NK-92 treated with Interleukin-12 subunit alpha and Interleukin-12 subunit beta, amount 100 ng/mL, for 24 hours (cell line): ENCODE data around the gene PKD1.
A peak's percentile ranks its signal among the peaks of the same experiment; 100 is the strongest.

ENCODE experiments used
- DNase-seq: peaks from one replicate; lab custom pipeline; 2025; lab: John Stamatoyannopoulos, UW

Gene PKD1

DNA sequence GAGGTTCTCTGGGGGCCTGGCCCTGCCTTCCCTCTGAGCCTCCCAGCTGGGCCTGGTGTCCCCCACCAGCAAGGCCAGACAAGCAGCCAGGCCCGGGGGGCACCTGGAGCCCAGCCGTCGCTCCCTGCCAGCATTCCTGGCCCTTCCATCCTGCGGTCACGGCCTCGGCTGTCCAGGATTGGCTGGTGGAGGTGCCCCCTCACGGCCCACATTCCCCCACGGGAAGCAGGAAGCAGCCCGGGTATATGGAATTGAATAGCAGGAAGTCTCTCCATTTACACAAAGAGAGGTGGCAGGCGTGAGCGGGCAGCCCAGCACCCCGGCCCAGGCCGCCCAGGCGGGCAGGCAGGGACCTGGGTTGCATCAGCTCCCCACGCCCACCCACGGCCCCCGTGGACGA, 34.4 kb upstream of the PKD1 start:
- DNase-seq: no peak

- no peak for DNase-seq
These were observed 31.5 kb upstream of the PKD1 start for GRCh38 chr16:2167068-2167638.

DNA sequence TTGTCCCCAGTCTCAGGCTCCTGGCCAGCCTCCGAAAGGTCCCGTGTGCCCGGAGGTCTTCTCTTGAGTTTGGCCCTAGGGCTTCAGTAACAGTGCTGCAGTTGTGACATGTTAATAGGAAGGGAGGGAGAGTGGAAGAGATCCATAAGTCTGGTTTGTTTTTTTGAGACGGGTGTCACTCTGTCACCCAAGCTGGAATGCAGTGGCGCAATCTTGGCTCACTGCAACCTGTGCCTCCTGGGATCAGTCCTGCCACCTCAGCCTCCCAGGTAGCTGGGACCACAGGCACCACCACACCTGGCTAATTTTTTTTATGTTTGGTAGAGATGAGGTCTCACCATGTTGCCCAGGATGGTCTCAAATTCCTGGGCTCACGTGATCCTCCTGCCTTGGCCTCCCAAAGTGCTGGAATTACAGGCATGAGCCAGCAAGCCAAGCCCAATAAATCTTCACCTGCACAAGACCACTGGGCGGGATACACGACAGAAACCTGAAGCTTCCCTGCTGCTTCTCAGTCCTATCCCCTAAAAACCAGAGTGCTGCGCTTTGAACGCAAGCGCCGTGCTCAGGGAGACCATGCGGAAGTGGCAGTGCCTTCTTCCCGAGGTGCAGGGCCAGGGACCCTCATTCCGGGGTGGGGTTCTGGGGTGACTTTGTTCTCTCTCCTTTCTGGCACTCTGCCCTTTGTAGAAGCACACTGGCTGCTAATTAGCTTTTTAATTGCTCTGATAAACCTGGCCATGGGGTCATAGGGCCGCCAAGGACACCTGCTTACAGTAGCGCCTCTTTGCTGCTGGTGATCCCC, 30.8 kb upstream of the PKD1 start:
- DNase-seq: no peak

GRCh38 chr16:2165861-2166260, 30.2 kb upstream of the PKD1 start:
- DNase-seq: no peak

GRCh38 chr16:2163211-2163881, 27.6 kb upstream of the PKD1 start:
- DNase-seq: no peak

- no peak for DNase-seq
These were observed 27.0 kb upstream of the PKD1 start for GRCh38 chr16:2162676-2163118.

DNA sequence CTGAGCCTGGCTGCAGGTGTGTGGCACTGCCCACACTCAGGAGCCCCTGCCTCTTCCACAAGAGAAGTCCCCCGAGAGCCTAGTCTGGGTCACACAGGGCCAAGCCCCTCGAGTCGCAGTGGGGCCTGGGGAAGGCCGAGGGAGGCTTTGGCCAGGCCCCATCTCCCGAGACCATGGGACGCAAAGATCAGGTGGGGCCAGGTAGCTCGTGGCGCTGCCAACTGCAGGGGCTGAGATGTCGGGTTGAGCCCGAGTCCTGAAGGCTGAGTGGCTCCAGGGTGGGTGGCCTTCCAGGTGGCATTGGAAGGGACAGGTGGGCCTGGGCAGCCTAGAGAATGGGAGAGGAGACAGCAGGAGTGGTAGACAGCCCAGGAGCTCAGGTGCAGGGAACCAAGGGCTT, 26.2 kb upstream of the PKD1 start:
- no peak for DNase-seq

DNA sequence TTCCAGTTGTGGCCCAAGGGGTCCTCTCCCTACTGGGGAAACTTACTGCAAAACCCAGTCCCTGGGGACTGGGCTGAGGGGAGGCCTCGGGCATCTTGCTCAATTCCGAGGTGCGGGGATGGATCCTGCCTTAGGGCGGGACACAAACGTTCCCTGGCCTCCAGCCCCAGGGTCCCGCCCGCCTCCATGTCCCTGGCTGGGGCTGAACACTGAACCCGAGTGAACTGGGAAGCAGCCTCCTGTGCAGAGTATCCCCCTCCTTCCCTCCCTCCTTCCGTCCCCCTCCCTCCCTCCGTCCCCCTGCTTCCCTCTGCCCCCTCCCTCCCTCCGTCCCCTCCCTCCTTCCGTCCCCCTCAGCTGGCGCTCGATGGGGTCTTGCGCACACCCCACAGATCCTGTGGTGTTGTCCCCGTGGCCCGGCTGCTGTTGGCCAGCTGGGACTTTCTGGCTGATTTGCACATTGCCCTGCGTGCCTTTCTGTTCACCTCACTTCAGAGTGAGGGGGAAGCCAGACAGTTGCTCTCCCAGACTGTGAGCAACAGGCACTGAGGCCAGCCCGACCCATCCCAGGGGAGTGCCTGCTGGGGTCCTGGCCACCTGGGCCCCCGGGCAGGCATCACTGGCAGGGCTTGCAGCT, 25.3 kb upstream of the PKD1 start:
- DNase-seq: no peak

GRCh38 chr16:2159175-2159838, 23.6 kb upstream of the PKD1 start:
- DNase-seq: no peak

GRCh38 chr16:2158262-2158638, 22.6 kb upstream of the PKD1 start:
- DNase-seq: no peak

- DNase-seq: no peak
These were observed 22.0 kb upstream of the PKD1 start for GRCh38 chr16:2157480-2158261.

DNA sequence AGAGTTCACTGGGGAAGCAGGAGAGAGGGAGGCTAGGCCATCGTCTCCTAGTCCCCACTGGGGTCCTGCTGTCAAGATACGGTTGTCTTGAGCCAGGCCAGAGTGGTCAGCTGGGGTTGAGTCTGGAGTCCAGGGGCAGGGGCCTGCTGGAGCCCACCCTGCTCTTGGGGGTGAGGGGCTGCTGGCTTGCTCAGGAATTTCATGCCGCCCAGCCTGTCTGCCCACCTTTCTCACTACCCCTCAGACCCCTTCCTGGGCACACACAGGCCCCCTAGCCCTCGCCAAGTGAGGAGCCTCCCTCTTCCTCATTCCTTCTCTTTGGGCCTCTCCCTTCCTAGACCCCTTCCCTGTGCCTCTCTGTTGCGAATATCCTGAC, 21.1 kb upstream of the PKD1 start:
- DNase-seq: no peak

- no peak for DNase-seq
These were observed 20.5 kb upstream of the PKD1 start for GRCh38 chr16:2155977-2156848.

DNA sequence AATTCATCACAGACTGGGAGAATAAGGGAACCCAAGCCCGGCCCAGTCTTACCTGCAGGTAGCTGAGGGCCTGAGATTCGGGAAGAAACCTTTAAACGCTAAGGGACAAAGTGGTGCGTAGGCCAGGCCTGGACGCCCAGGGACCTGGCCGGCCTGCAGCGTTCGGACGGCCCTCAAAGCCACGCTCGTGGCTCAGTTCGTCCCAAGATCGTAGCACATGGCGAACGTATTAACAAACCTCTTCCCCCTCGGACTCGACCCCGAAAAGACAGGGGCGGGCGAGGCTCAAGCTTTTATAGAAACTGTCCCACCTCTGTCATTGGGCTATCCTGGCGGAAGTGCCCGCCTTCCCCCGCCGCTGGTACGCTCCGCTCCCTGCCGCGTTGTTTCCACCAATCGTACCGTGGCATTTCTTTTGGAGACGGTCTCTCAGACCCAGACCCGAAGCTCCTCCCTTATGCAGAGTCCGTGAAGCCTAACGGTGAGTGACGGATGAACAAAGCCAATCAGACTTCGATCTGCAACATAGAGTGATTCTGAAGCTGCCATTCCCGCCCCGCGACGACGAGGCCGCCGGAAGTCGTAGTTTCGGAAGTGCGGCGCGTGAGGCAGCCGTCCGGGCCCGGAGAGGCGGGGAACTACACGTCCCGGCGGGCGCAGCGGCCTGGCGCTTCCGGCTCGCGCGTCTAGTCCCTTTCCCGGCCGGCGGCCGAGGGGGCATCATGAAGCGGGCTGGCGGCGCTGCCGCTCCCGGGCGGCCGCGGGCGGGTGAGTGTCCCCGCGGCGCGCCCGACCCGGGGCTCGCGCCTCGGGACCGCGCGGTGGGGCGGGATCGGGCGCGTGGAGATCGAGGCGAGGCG, 19.6 kb upstream of the PKD1 start, which contains the start of gene TRAF7:
Gene TRAF7, plus strand, starts transcription at position 692 of the 860 bp plus-strand sequence. CDS start 8,139 bp downstream, outside the sequence.
- DNase-seq: peak; percentile 96

GRCh38 chr16:2154533-2155090, 18.9 kb upstream of the PKD1 start:
- DNase-seq: no peak

GRCh38 chr16:2152695-2153506, 17.2 kb upstream of the PKD1 start:
- no peak for DNase-seq

- no peak for DNase-seq
These were observed 15.7 kb upstream of the PKD1 start for GRCh38 chr16:2151188-2152091.
